Measurements from ENCODE around the gene TMEM126A.

- TF ChIP-seq, protein P1, sequence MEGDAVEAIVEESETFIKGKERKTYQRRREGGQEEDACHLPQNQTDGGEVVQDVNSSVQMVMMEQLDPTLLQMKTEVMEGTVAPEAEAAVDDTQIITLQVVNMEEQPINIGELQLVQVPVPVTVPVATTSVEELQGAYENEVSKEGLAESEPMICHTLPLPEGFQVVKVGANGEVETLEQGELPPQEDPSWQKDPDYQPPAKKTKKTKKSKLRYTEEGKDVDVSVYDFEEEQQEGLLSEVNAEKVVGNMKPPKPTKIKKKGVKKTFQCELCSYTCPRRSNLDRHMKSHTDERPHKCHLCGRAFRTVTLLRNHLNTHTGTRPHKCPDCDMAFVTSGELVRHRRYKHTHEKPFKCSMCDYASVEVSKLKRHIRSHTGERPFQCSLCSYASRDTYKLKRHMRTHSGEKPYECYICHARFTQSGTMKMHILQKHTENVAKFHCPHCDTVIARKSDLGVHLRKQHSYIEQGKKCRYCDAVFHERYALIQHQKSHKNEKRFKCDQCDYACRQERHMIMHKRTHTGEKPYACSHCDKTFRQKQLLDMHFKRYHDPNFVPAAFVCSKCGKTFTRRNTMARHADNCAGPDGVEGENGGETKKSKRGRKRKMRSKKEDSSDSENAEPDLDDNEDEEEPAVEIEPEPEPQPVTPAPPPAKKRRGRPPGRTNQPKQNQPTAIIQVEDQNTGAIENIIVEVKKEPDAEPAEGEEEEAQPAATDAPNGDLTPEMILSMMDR (IDR thresholded peaks at IDR 0.05), result no peak
- TF ChIP-seq POLR2AphosphoS5 (IDR thresholded peaks at IDR 0.05; ENCODE audit: insufficient read depth in 1 of 2, low read depth in 1 of 2), result no peak
Measured at GRCh38 chr11:85705800-85706199, 58.0 kb downstream of the TMEM126A start.
